GM23248 (cell line): Measurements from ENCODE around the gene HOXC5.

Experiments
- EZH2 ChIP-seq: fragments of 200-600 bp; sonication (generic); IDR thresholded peaks from 2 replicates; pipeline ENCODE4 v1.6.1; 2018; ENCODE audit warnings: antibody characterized with exemption, mild to moderate bottlenecking; ENCODE audit not compliant: insufficient read depth, poor library complexity, severe bottlenecking
- EZH2phosphoT487 ChIP-seq: fragments of 200-600 bp; sonication (generic); IDR thresholded peaks from 2 replicates; pipeline ENCODE4 v1.6.1; 2018; ENCODE audit warnings: antibody characterized with exemption, moderate library complexity, mild to moderate bottlenecking, low read depth; ENCODE audit not compliant: insufficient read depth

GRCh38 chr12:54012631-54013409, 20.0 kb upstream of the HOXC5 start:
- TF ChIP-seq EZH2 = no peak
- TF ChIP-seq EZH2phosphoT487 = no peak
